H1 (cell line): ENCODE measurements around the gene ASH1L. TPM values are rescaled to one million over a fixed set of nuclear protein-coding genes. Genes with fewer than 3 reads are reported as not detected.

Experiments used
- CTCF ChIA-PET: fragments of 300-600 bp; sonication (Branson Sonifier 250); formaldehyde crosslinking; loops from one replicate; lab custom pipeline; 2021; ENCODE audit not compliant: partially characterized antibody; lab: Charles Lee
- POLR2A ChIA-PET: fragments of 300-600 bp; sonication (Branson Sonifier 250); formaldehyde crosslinking; loops from one replicate; lab custom pipeline; 2021; ENCODE audit warnings: inconsistent platforms; ENCODE audit not compliant: partially characterized antibody; lab: Charles Lee
- DNase-seq, 2 experiments: peaks; one replicate each; pipeline versions ENCODE4 v3.0.0 to v3.0.0-alpha.2; 2010 to 2022; ENCODE audit warnings: low spot score in 2 of 2, low read depth in 1 of 2, mixed read lengths in 1 of 2
- FAIRE-seq: peaks from 2 replicates; lab custom pipeline; 2011; peaks lifted over from hg19 to GRCh38; lab: Jason Lieb, UNC
- H2AFZ ChIP-seq: 2 replicates; pipeline ENCODE4 v1.8.1; 2012; ENCODE audit warnings: low read length, inconsistent platforms
- H2AK5ac ChIP-seq: 2 replicates; pipeline ENCODE4 v1.6.1; 2013; ENCODE audit warnings: low read depth, low read length
- H2BK120ac ChIP-seq: replicated peaks from 2 replicates; pipeline ENCODE3; 2013; ENCODE audit warnings: low read depth, low read length, inconsistent platforms
- H2BK12ac ChIP-seq: 2 replicates; pipeline ENCODE4 v1.6.1; 2013; ENCODE audit warnings: low read depth, low read length
- H2BK15ac ChIP-seq: 2 replicates; pipeline ENCODE4 v1.6.1; 2013; ENCODE audit warnings: low read length
- H2BK20ac ChIP-seq: 2 replicates; pipeline ENCODE4 v1.6.1; 2013; ENCODE audit warnings: low read length
- H2BK5ac ChIP-seq: 2 replicates; pipeline ENCODE4 v1.6.1; 2013; ENCODE audit warnings: low read depth, low read length
- H3K14ac ChIP-seq: 2 replicates; pipeline ENCODE4 v1.6.1; 2013; ENCODE audit warnings: inconsistent platforms; ENCODE audit not compliant: insufficient read length
- H3K18ac ChIP-seq: 2 replicates; pipeline ENCODE4 v1.6.1; 2013; ENCODE audit warnings: low read length; ENCODE audit errors: extremely low read depth
- H3K23ac ChIP-seq: 2 replicates; pipeline ENCODE4 v1.6.1; 2013; ENCODE audit warnings: inconsistent platforms; ENCODE audit not compliant: insufficient read length
- H3K23me2 ChIP-seq: 2 replicates; pipeline ENCODE4 v1.6.1; 2013; ENCODE audit warnings: low read depth, low read length
- H3K27ac ChIP-seq: 2 replicates; pipeline ENCODE4 v1.6.1; 2011; ENCODE audit warnings: low read depth, low read length, inconsistent platforms
- H3K27me3 ChIP-seq, 4 experiments: replicated peaks in 1 of 4; 1 replicate in 1 of 4; 2 replicates in 3 of 4; pipeline versions ENCODE4 v1.6.1 to v1.8.1; 2011 to 2013; ENCODE audit warnings: low read length in 3 of 4, mild to moderate bottlenecking in 3 of 4, inconsistent platforms in 2 of 4, mixed read lengths in 2 of 4, moderate library complexity in 1 of 4; ENCODE audit not compliant: control insufficient read depth in 3 of 4, insufficient read depth in 3 of 4; ENCODE audit errors: extremely low read depth in 1 of 4
- H3K36me3 ChIP-seq, 4 experiments: 2 replicates each; pipeline versions ENCODE4 v1.6.1 to v1.8.1; 2011 to 2013; ENCODE audit warnings: mild to moderate bottlenecking in 4 of 4, low read length in 3 of 4, moderate library complexity in 2 of 4, control low read depth in 1 of 4, inconsistent platforms in 1 of 4; ENCODE audit not compliant: insufficient read depth in 4 of 4, control insufficient read depth in 2 of 4
- H3K4ac ChIP-seq: replicated peaks from 2 replicates; pipeline ENCODE3; 2013; ENCODE audit warnings: low read length, low read depth, mixed read lengths, inconsistent platforms; ENCODE audit not compliant: insufficient read length
- H3K4me1 ChIP-seq, 4 experiments: replicated peaks in 1 of 4; 1 replicate in 1 of 4; 2 replicates in 3 of 4; pipeline versions ENCODE4 v1.6.1 to v1.8.1; 2011 to 2013; ENCODE audit warnings: low read length in 3 of 4, inconsistent platforms in 2 of 4, mixed read lengths in 1 of 4; ENCODE audit not compliant: insufficient read depth in 4 of 4, control insufficient read depth in 3 of 4
- H3K4me2 ChIP-seq, 2 experiments: 2 replicates each; pipeline versions ENCODE4 v1.6.1 to v1.8.1; 2011 to 2013; ENCODE audit warnings: low read depth in 2 of 2, low read length in 2 of 2, control low read depth in 1 of 2, inconsistent platforms in 1 of 2, mild to moderate bottlenecking in 1 of 2; ENCODE audit not compliant: insufficient read depth in 1 of 2
- H3K4me3 ChIP-seq, 4 experiments: fragments of 200-600, 300-600 bp in 1 of 4; sonication (generic), shearing (Covaris generic), sonication (Bioruptor Twin) in 1 of 4; 2 replicates each; pipeline versions ENCODE4 v1.5.1 to v1.8.1; 2011 to 2016; ENCODE audit warnings: low read length in 4 of 4, low read depth in 3 of 4, control low read depth in 2 of 4, inconsistent platforms in 2 of 4, mild to moderate bottlenecking in 2 of 4, mixed read lengths in 1 of 4, moderate library complexity in 1 of 4; ENCODE audit not compliant: insufficient read depth in 2 of 4; ENCODE audit errors: extremely low read depth in 1 of 4
- H3K56ac ChIP-seq: replicated peaks from 2 replicates; pipeline ENCODE3; 2013; ENCODE audit warnings: low read depth, mild to moderate bottlenecking, mixed read lengths, low read length, inconsistent platforms; ENCODE audit not compliant: insufficient read length
- H3K79me1 ChIP-seq: 2 replicates; pipeline ENCODE4 v1.6.1; 2013; ENCODE audit warnings: low read depth, low read length, control low read depth
- H3K79me2 ChIP-seq, 2 experiments: 2 replicates each; pipeline versions ENCODE4 v1.6.1 to v1.8.1; 2012 to 2013; ENCODE audit warnings: low read length in 2 of 2, mild to moderate bottlenecking in 2 of 2, inconsistent platforms in 1 of 2; ENCODE audit not compliant: insufficient read depth in 2 of 2, control insufficient read depth in 1 of 2
- H3K9ac ChIP-seq, 4 experiments: replicated peaks in 1 of 4; 1 replicate in 1 of 4; 2 replicates in 3 of 4; pipeline versions ENCODE4 v1.6.1 to v1.8.1; 2011 to 2013; ENCODE audit warnings: low read depth in 3 of 4, low read length in 3 of 4, control low read depth in 2 of 4, mild to moderate bottlenecking in 2 of 4, moderate library complexity in 2 of 4, inconsistent platforms in 1 of 4; ENCODE audit errors: extremely low read depth in 1 of 4
- H3K9me3 ChIP-seq, 2 experiments: 2 replicates each; pipeline versions ENCODE4 v1.6.1 to v1.8.1; 2012 to 2013; ENCODE audit warnings: mild to moderate bottlenecking in 2 of 2, moderate library complexity in 2 of 2, control low read depth in 1 of 2, inconsistent platforms in 1 of 2, low read depth in 1 of 2, low read length in 1 of 2, mixed read lengths in 1 of 2; ENCODE audit not compliant: insufficient read depth in 2 of 2
- H4K20me1 ChIP-seq, 2 experiments: replicated peaks in 1 of 2; 2 replicates each; pipeline versions ENCODE3 to v1.8.1; 2011 to 2013; ENCODE audit warnings: inconsistent platforms in 2 of 2, low read length in 2 of 2, mild to moderate bottlenecking in 1 of 2; ENCODE audit not compliant: insufficient read depth in 2 of 2, control insufficient read depth in 1 of 2
- H4K5ac ChIP-seq: 2 replicates; pipeline ENCODE4 v1.6.1; 2013; ENCODE audit warnings: low read length, low read depth, mixed read lengths, inconsistent platforms; ENCODE audit not compliant: insufficient read length
- H4K8ac ChIP-seq: 2 replicates; pipeline ENCODE4 v1.8.0; 2013; ENCODE audit warnings: mild to moderate bottlenecking, moderate library complexity, low read length, inconsistent platforms; ENCODE audit not compliant: insufficient read depth; ENCODE audit errors: extremely low read depth
- H4K91ac ChIP-seq: replicated peaks from 2 replicates; pipeline ENCODE3; 2013; ENCODE audit warnings: low read length, mixed read lengths, inconsistent platforms; ENCODE audit not compliant: insufficient read length
- CHD1 ChIP-seq: IDR thresholded peaks from 2 replicates; pipeline ENCODE4 v1.6.1; 2012; ENCODE audit warnings: low read depth, low read length, improper control_type of control experiment
- EP300 ChIP-seq, 2 experiments: IDR thresholded peaks; 1 replicate in 1 of 2; 2 replicates in 1 of 2; pipeline ENCODE4 v1.6.1; 2011 to 2012; ENCODE audit warnings: low read depth in 2 of 2, low read length in 2 of 2, mild to moderate bottlenecking in 2 of 2, borderline replicate concordance in 1 of 2, inconsistent platforms in 1 of 2, moderate library complexity in 1 of 2
- EZH2 ChIP-seq: fragments of 200-600 bp; sonication (generic); IDR thresholded peaks from 2 replicates; pipeline ENCODE4 v1.7.1; 2012; ENCODE audit warnings: low read depth, mild to moderate bottlenecking, moderate library complexity, low read length, inconsistent platforms; ENCODE audit not compliant: severe bottlenecking
- POLR2AphosphoS5 ChIP-seq: IDR thresholded peaks from 2 replicates; pipeline ENCODE4 v1.6.1; 2011; ENCODE audit warnings: low read depth, low read length
- RAD21 ChIP-seq, 2 experiments: IDR thresholded peaks in 1 of 2; conservative IDR thresholded peaks in 1 of 2; 2 replicates each; pipeline ENCODE4 v1.6.1; 2011; ENCODE audit warnings: low read depth in 2 of 2, low read length in 2 of 2, improper control_type of control experiment in 1 of 2, inconsistent platforms in 1 of 2, mild to moderate bottlenecking in 1 of 2, moderate library complexity in 1 of 2
- RNF2 ChIP-seq: fragments of 200-900, 300-1000 bp; sonication (generic); IDR thresholded peaks from 2 replicates; pipeline ENCODE4 v1.7.1; 2016; ENCODE audit warnings: borderline replicate concordance, low read depth, mild to moderate bottlenecking, antibody characterized with exemption, low read length; ENCODE audit not compliant: poor library complexity, severe bottlenecking; ENCODE audit errors: missing control alignments
- SUZ12 ChIP-seq: fragments of 200-600 bp; sonication (generic); IDR thresholded peaks from 2 replicates; pipeline ENCODE4 v1.6.1; 2012; ENCODE audit warnings: mild to moderate bottlenecking, inconsistent platforms, low read length, moderate library complexity, mixed read lengths
- TAF1 ChIP-seq: IDR thresholded peaks from 2 replicates; pipeline ENCODE4 v1.6.1; 2011; ENCODE audit warnings: mild to moderate bottlenecking, low read depth, low read length
- WGBS, 2 experiments: shearing (Covaris generic) in 1 of 2; methylation state at CpG; one replicate each; pipeline versions ENCODE4 v1.1.6 to v1.1.7; 2013 to 2015; ENCODE audit warnings: low lambda C conversion rate in 2 of 2, mixed read lengths in 2 of 2, inconsistent platforms in 1 of 2, low coverage in 1 of 2, missing lambda C conversion rate in 1 of 2; ENCODE audit not compliant: insufficient replicate concordance in 2 of 2, insufficient coverage in 1 of 2, insufficient read length in 1 of 2; ENCODE audit errors: extremely low coverage in 1 of 2, missing lambda C conversion rate in 1 of 2; 5-methylcytosine and 5-hydroxymethylcytosine counted together
- polyA plus RNA-seq, 7 experiments: library from polyadenylated mRNA; depleted of rRNA in 3 of 7; stranded (reverse) in 5 of 7; unstranded in 2 of 7; fragments of >200 nt in 5 of 7; fragments of 200-250 nt in 2 of 7; gene quantifications; 1 replicate in 5 of 7; 2 replicates in 1 of 7; 4 replicates in 1 of 7; pipeline versions ENCODE4 v1.2.1 to v1.2.3, GENCODE V29; 2011 to 2013; ENCODE audit warnings: missing spikeins in 2 of 7, mixed read lengths in 2 of 7
- total RNA-seq: library from RNA; stranded (reverse); fragmentation: NEBNext Ultra II Directional; extraction: Animal tissue kit (Norgen Biotek cat#: 25700); gene quantifications from 2 replicates; pipeline ENCODE4 v1.2.1, GENCODE V29; 2021
- TF ChIP-seq, protein P1 (sequence below): IDR thresholded peaks from 2 replicates; pipeline ENCODE4 v1.6.1; 2012; ENCODE audit warnings: low read length, inconsistent platforms

ASH1L gene
- total and polyA plus RNA-seq, 2 of the 8 experiments (the other 6 are each of a cell fraction or from before 2014, with no cell fraction given), result 7.5 to 27.6 TPM

DNA sequence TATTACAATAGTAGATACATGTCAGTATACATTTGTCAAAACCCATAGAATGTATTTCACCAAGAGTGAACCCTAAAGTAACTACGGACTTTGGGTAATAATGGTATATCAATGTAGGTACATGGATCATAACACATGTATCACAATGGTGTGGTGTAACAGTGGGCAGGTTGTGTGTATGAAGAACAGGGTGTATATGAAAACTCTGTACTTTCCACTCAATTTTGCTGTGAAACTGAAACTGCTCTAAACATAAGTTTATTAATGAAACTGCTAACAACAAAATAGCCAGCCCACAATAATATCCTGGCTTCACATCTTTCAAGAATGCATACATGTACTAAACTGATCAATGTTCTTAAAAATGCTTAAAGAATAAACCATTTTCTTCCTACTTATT, 151.7 kb downstream of the ASH1L start:
- Histone ChIP-seq H3K23ac (no peak overlapping the region), H4K20me1 (peaks cover 0 to 2% of the 10 kb centered on the region in 2 experiments), H2BK120ac (no peak overlapping the region), H3K23me2 (no peaks in the 10 kb centered on the region), H2BK20ac (no peak overlapping the region), H2BK12ac (no peak overlapping the region), H2AK5ac (no peak overlapping the region), H3K14ac (no peak overlapping the region), H3K9me3 (no peaks in the 10 kb centered on the region), H3K36me3 (peaks cover 0 to 3% (median under 1%) of the 10 kb centered on the region in 4 experiments; a peak in 2 of 8 replicates), H4K8ac (no peak overlapping the region), H3K9ac (no peak overlapping the region), H4K5ac (no peak overlapping the region), H2BK5ac (no peak overlapping the region), H3K27ac (no peak overlapping the region), H3K4me3 (no peak overlapping the region), H3K79me2 (no peaks in the 10 kb centered on the region), H3K56ac (no peak overlapping the region), H2BK15ac (no peak overlapping the region), H3K4ac (no peak overlapping the region), H3K4me2 (no peak overlapping the region), H4K91ac (no peak overlapping the region), H3K18ac (no peak overlapping the region), H3K79me1 (no peaks in the 10 kb centered on the region), H3K4me1 (no peaks in the 10 kb centered on the region), H2AFZ (no peak overlapping the region), H3K27me3 (no peaks in the 10 kb centered on the region)
- TF ChIP-seq, protein P1, sequence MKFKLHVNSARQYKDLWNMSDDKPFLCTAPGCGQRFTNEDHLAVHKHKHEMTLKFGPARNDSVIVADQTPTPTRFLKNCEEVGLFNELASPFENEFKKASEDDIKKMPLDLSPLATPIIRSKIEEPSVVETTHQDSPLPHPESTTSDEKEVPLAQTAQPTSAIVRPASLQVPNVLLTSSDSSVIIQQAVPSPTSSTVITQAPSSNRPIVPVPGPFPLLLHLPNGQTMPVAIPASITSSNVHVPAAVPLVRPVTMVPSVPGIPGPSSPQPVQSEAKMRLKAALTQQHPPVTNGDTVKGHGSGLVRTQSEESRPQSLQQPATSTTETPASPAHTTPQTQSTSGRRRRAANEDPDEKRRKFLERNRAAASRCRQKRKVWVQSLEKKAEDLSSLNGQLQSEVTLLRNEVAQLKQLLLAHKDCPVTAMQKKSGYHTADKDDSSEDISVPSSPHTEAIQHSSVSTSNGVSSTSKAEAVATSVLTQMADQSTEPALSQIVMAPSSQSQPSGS, result no peak
- TF ChIP-seq EP300 (IDR thresholded peaks at IDR 0.05; ENCODE audit: borderline replicate concordance in 1 of 2, low read depth in 2 of 2, low read length in 2 of 2) (no peak), RAD21 (IDR thresholded peaks at IDR 0.05 in 1 of 2, conservative IDR thresholded peaks at IDR 0.05 in 1 of 2; ENCODE audit: low read depth in 2 of 2, low read length in 2 of 2) (no peak), SUZ12 (no peak), RNF2 (no peak), CHD1 (no peak), POLR2AphosphoS5 (no peak), TAF1 (no peak), EZH2 (no peak)
- FAIRE-seq (no peak), DNase-seq (no peak)
- WGBS, 2 experiments, result 93% methylated on average over 1 of the region's 1 CpG; no CpG with 5 or more reads in 1 of the 2 experiments
- POLR2A ChIA-PET, result no interaction called here
- CTCF ChIA-PET, result interaction anchor here (0.6 kb wide), 1 partner anchor 41 kb away, joined by 3 read pairs; no protein-coding TSS in a partner anchor
